Measurements from ENCODE around the gene GABARAPL1.
A peak's percentile ranks its signal among the peaks of the same experiment; 100 is the strongest.
"Not testable (repeated sequence)": the region's sequence is repeated elsewhere in the genome, so short reads cannot be mapped to it uniquely, and the experiment has no call there.

The GABARAPL1 gene

DNA sequence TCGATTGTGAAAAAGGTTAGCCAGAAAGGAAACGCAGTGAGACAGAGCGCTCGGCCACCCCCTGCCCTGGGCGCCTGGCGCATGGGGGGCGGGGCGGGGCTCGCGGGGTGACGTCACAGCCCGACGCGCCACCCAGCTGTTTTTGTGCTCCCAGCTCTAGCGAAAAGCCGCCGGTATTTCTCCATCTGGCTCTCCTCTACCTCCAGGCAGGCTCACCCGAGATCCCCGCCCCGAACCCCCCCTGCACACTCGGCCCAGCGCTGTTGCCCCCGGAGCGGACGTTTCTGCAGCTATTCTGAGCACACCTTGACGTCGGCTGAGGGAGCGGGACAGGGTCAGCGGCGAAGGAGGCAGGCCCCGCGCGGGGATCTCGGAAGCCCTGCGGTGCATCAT lies at the start of gene GABARAPL1:
Gene GABARAPL1, plus strand, starts transcription at position 139 of the 393 bp plus-strand sequence. Its CDS starts 253 bp downstream, at position 392.
- DNase-seq, result peak; percentile 38 to 74

DNA sequence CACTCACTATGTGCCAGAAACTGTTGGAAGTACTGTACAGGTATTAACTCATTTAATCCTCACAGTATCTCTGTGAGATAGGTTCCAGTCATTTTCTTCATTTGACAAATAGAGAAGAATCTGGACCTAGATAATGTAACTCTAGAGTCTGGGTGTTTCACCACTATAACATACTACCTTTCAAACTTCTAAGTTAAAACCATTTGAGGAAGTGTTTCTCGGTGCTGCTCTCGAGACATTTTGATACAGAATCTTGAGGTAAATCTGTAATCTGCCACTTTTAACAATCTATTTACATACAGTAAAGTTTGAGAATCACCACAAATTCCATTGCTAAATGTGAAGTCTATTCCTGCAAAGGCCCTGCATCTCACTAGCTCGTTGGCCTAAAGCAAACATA lies 49.6 kb upstream of the GABARAPL1 start:
- no peak for DNase-seq

DNA sequence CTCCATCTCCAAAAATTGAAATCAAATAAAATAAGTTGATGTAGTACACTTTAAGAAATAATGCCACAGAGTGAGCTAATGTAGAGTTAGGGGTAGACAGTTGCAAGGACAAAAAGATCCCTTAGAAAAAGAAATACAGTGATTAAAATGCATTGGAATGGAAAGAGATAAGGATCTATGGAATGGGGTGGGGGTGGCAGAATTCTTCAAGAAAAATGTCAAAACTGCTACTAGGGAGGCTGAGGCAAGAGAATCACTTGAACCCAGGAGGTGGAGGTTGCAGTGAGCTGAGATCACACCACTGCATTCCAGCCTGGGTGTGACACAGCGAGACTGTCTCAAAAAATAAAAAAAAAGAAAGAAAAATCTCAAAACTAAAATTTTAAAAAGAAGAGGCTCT lies 47.3 kb upstream of the GABARAPL1 start:
- DNase-seq, result no peak

DNA sequence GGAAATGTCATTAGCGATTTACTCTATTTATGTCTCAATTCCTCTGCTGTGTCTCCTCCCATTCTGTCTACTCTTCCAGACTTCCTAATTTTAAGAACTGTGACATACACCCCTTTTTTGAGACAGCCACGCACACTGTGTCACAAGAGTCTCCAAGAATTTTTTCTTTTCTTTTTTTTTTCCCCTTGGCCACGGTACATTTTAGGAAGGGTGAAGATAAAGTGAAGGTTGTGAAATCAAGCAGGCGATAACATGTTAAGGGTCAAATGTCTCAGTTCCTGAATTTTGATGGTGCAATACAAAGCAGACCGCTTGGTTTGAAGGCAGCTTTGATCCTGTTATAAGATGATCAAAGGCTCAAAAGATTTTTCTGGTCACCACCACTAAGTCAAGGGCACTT lies 45.1 kb upstream of the GABARAPL1 start:
- no peak for DNase-seq

DNA sequence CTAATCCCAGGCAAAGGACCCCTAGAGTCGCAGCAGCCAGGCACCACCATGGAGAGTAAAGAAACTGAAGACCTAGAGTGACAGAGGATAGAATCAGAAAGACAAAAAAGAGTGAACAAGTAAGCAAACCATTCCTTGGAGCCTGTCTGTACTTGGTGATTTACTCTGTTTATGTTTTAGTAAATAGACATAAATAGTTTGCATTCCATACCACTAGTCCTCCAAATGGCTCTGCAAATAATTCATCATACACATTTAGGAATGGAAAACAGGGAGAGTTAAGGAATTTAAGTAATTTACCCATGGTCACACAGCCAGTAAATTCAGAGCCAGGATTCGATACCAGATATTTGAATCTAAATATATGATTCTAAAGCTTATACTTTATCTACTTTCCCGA lies 43.6 kb upstream of the GABARAPL1 start:
- DNase-seq, result no peak

DNA sequence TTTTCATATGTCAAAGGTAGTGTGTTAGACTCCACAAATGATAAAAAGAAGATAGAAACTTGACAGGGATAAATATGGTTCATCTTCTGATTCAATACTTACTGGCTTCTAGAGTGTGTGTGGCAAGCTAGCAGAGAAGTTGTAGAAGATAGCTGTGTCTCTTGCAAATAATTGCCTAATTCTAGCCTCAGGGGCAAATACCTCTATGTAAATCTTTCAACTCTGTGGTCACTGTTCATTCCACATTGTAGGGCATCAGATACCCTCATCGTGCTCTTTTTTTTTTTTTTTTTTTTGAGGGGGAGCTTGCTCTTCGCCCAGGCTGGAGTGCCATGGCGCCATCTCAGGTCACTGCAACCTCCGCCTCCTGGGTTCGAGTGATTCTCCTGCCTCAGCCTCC lies 42.5 kb upstream of the GABARAPL1 start:
- peak; percentile 30 to 68 for DNase-seq

DNA sequence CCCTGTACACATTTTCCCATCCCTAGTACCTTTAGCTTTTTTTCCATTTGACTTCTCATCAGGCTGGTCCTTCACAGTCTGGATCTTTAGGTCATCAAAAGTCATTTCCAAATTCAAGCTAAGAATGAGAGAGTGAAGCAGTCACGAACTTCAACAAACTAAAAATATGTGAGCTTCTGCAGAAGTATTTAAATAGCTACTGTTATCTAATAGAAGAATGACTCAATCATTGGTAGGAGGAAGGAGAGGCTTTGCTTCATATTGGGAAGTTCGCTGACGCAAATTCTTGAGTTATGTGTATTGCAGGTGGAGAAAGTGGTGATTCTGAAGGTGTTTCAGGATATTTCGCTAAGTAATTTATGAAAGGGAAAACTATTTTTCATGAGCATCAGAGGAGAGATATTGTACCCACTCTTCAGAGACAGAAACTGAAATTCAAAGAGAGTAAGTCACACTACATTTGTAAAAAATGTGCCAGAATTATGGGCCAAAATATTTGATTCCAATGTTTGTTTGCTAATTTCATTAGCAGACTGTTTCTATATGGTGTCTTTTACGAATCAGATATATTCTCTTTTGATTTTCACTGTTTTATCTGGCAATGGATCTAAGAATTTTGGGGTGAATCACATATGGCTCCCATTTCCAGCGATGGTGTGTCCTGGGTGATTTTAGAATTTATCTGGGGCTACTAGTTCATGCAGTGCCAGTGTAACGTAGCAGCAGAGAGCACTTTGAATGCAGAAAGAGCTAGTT lies 40.5 kb upstream of the GABARAPL1 start, which contains the start of gene OLR1:
Gene OLR1, minus strand, starts transcription at position 160 of the 756 bp plus-strand sequence. Its CDS starts 55 bp downstream, at position 105.
- DNase-seq, result no peak

DNA sequence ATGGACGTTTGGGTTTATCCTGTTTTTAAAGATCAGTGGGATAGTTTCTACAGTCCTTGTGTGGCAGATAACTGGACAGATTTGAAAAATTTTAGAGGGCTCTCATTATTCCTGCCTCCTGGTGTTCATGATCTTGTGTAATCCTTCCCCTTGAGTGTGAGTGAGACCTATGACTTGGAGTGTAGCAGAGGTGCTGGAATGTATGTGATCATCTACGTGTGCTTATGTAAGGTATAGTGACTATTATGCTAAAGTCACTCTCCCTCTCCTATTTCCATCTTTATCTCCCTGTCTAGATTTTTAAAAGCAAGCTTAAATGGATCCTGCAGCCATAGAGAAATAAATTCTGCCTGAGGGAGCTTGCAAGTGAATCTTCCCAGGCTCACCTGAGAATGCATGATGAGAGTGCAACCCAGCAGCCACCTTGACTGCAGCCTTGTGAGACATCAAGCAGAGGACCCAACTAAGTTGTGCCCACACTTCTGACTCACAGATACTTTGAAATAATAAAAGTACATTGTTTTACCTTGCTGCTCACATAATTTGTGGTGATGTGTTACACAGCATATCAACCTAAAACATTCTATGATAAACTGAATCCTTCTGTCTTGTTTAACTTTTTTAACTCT lies 37.6 kb upstream of the GABARAPL1 start:
- DNase-seq, result no peak

DNA sequence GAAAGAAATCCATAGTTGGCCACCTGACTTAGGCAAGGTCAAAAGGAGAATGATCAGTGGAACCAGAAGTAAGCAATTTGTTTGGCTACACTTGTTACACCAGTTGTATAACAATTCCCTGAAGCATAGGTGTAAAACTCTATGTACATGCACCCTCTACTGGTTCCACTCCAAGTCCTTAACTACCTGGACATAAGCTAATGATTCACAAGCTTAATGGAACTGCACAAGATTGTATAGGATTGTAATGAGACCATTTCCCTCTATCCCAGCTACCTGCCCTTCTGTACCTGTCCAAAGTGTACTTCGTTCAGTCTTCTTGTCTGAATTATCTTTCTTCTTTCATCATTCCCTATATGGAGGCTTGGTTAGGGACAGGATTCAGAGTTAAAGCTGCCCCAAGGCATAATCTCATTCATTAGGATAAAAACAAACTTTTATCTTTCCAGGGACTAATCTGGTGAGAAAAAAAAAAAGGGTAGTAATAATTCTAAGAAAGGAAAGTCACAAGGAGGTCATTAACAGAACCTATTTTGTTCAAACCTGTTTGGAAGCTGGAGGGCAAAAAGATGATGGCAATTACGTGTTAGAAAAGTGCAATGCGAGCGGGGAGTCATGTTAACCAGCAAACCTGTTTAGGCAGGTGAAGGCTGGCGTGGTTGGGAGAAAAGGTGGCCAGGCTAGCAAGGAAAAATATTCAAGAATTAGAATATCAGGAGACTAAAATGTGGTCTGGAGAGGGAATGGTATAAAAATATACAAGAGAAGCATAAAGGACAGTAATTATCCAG lies 36.6 kb upstream of the GABARAPL1 start:
- peak in 1 of 2 experiments; percentile 11 for DNase-seq

DNA sequence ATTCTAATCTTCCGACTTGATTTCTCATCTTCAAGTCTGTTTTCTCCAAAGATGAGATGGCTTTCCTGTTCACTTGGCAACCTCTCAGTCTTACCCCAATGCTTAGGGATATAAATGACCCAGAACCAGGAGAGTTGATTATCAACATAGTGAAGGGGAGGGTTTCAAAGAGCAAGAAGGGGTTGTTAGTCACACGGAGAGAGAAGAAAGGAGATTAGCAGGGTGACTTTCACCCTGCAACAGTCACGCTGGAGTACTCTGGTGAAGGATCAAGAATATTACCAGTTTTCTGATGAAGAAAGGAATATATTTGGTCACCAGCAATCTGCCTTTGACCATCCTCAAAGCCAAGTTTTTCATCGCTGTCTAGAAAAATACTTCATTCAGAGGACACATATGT lies 33.9 kb upstream of the GABARAPL1 start, which contains the start of gene TMEM52B:
Gene TMEM52B, plus strand, starts transcription at position 212 of the 400 bp plus-strand sequence. CDS start 543 bp downstream, outside the sequence.
- no peak for DNase-seq

DNA sequence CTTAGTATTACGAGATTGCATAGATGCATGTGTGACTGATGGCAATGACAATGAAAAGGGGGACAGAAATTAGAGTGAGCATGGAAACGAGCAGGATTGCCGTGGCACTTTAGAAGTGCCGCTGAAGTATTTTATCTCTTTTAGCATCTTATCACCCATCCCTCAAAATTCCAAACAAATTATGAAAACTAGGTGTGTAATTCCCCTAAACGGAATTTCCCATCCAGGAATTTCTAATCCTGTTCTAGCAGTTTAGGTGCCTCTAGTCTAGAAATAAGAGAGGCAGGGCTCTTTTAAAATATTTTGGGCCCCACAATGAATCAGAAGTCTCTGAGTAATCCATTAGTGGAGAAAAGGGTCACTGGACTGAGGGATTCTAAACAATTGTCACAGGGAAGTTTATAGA lies 32.9 kb upstream of the GABARAPL1 start:
- DNase-seq, result no peak

DNA sequence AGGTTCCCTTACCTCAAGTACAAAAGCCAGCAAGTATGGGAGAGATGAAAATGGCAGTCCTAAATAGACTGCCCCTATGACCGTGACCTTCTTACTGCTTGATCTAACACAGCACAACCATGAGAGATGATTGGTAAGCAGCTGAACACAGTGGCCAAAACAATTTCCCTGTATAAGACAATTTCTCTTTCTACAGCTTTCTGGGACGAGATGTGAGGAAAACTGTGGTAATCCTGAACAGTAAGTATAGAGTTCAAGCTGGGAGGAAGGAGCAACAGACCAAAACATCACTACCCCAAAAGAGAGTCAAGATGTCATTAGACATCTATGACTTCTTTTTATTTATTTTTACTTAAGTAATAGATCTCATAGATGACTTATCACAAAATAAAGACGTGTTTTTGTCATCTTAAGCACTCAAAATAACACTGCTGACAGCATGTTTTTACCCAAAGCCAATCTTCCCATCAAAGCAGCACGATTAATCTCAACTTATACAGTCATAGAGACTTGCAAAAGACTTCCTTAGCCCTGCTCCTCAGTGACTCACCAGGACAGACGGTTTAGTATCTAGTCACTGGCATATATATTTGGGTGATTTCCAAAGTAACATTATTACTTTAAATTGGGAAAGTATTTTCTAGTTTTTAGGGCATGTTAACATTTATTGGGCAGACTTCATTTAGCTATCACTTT lies 30.2 kb upstream of the GABARAPL1 start:
- DNase-seq, result no peak

DNA sequence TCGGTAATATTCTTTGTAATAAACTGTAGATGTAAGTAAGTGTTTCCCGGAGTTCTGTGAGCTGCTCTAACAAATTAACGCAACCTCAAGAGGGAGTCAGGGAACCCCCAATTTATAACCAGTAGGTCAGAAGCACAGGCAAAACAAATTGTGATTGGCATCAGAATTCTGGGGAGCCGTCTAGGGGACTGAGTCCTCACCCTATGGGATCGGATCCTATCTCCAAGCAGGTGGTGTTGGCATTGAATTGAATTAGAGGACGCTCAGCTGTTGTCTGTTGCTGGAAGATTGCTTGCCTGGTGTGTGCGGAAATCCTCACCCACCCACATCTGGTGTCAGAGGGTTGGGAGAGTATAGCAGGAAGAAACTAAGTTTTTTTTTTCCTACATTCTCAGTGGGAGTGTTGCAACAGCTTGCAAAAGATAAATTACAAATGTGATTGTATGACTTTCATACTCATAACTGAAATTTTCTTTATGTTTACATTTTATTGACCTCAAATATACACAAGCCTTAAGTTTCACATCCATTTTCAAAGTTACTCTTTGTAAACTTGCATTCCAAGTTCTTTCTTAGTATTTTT lies 28.3 kb upstream of the GABARAPL1 start:
- no peak for DNase-seq

DNA sequence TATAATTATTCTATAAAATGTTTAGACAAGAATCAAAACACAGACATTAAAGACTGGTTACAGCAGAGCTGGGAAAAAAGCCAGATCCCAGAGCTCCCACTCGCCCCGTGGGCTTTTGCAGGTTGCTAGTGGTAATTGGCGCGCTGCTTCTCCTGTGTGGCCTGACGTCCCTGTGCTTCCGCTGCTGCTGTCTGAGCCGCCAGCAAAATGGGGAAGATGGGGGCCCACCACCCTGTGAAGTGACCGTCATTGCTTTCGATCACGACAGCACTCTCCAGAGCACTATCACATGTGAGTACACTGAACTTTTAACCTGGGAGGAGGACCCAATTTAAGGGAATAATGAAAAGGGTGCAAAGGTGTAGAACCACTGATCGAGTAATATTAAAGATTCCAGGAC lies 26.4 kb upstream of the GABARAPL1 start:
- no peak for DNase-seq

DNA sequence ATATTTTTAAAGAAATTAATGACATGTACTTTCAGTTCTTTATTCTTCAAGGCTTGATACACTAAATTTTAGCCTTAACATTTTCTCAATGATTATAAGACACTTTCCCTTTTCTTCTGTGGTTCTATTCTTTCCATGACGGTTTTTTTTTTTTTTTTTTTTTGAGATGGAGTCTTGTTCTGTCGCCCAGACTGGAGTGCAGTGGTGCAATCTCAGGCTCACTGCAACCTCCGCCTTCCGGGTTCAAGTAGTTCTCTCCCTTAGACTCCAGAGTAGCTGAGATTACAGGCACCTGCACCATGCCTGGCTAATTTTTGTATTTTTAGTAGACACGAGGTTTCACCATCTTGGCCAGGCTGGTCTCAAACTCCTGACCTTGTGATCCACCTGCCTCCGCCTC lies 25.7 kb upstream of the GABARAPL1 start:
- DNase-seq, result not testable (repeated sequence)

DNA sequence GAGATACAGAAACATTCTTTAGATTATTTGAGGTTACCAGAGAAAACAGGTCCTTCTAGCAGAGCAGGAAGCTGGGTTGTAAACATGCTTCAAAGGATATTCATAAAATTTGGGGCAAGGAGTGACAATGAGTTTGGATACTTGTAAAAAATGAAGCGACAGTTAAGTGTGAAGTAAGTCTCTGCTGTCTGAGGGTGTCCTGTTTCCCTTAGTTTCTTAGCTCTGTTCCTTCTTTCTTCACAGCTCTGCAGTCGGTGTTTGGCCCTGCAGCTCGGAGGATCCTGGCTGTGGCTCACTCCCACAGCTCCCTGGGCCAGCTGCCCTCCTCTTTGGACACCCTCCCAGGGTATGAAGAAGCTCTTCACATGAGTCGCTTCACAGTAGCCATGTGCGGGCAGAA lies 23.0 kb upstream of the GABARAPL1 start:
- DNase-seq, result no peak

DNA sequence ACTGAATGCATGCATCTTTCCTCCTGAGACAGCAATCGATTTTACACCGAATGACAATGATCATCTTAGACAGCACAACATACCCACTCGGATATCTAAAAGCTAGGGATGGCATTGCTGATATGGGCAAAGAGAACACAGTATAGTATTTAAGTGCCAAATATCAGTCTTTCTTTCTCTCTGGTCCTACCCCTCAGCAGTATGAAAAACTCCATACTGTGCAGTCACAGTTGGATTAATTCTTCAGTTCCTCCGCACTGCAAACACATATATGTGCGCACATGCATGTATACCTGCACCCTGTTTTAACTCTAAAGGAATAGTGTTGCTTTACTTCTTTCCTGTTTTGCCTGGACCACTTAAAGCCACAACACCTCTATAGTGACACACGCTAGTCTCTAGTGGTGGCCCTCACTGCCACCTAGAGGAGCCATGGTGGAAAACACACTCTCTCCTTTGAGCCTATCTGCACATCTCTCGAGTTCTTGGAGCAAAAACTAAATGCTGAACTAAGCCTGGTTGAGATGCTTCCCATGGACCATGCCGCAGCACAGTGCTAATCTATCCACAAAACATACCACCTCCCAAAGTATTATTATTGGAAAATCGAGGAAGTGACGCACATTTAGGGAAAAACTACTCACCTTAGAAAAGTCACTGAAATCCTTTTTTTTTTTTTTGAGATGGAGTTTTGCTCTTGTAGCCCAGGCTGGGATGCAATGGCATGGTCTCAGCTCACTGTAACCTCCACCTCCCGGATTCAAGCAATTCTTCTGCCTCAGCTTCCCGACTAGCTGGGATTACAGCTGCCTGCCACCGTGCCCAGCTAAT lies 21.9 kb upstream of the GABARAPL1 start:
- DNase-seq, result peak; percentile 21 to 75

DNA sequence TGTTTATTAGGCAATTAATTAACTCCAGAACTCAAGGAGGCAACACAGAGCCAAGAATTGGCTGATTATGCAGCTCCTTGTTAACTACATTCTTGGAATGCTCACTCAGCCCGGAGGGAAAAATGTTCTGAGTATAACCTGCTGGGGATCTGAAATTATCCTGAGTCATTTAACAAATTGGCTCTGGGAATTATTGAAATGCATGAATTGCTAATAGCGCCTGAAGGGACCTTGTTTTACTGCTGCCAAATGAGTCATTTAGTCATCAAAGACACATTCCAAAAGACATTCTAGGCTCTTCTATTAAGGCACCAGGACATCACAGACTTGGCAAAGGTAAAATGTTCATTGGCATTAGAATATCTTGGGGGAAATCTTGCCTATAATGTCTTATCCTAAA lies 20.8 kb upstream of the GABARAPL1 start:
- no peak for DNase-seq

DNA sequence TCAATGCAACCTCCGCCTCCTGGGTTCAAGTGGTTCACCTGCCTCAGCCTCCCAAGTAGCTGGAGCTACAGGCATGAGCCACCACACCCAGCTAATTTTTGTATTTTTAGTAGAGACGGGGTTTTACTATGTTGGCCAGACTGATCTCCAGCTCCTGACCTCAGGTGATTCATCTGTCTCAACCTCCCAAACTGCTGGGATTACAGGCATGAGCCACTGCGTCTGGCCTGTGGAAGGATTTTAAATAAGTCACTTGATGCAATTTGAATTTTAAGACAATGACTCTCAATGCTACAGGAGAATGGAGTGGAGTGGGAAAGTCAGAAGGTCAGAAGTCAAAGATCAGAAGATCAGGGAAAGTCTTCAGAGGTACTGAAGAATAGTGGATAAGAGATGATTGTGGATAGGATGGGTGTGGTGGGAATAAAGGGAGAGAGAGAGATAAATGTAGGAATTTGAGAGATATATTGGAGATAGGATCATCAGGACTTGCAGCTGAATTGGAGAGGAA lies 18.5 kb upstream of the GABARAPL1 start:
- DNase-seq, result no peak

DNA sequence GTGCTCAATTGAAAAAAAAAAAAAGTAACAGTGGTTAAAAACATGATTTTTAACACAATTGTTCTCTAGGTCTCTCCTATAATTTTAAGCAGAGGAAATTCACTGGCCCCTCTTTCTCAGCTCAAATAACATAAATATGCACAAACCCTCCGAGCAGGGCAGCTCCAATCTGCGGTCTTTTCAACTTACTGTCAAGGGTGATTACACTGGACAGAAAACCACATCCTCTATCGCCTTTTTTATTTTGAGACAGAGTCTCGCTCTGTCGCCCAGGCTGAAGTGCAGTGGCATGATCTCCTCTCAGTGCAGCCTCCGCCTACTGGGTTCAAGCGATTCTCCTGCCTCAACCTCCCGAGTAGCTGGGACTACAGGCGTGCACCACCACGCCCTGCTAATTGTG lies 16.5 kb upstream of the GABARAPL1 start:
- DNase-seq, result no peak

DNA sequence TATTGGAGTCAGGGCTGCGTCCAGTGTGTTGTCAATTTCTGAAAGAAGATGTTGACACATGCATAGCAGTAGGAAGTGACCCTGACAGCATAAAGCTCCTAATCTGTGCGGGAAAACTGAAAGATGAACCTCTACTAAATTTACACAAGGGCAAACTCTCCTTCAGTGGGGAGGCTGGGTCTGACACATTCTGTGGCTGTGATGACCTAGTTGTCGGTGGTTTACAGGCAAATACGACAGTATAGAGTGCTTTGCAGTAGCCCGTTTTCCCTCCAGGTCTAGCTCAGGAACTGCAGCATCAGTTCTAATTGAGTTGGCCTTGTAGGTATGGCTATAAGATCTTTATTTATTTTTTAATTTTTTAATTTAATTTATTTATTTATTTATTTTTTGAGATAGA lies 14.8 kb upstream of the GABARAPL1 start:
- no peak for DNase-seq

All from NCI-H526 (cell line).